Smooth muscle cell (in vitro differentiated cells): ENCODE measurements around the gene FANCE. TPM values are rescaled to one million over a fixed set of nuclear protein-coding genes. Genes with fewer than 3 reads are reported as not detected.

Experiments
- DNase-seq: peaks from one replicate; lab custom pipeline; 2025; ENCODE audit not compliant: unreplicated experiment; lab: John Stamatoyannopoulos, UW
- H2AFZ ChIP-seq: fragments of 200-600 bp; sonication (generic); 2 replicates; pipeline ENCODE4 v1.6.0; 2016; ENCODE audit warnings: antibody characterized with exemption, low read depth, mild to moderate bottlenecking
- H3F3A ChIP-seq: fragments of 200-600 bp; sonication (generic); 2 replicates; pipeline ENCODE4 v1.6.0; 2017; ENCODE audit warnings: antibody characterized with exemption, low read depth
- H3K27ac ChIP-seq: fragments of 200-600 bp; sonication (generic); 2 replicates; pipeline ENCODE4 v1.5.1; 2016; ENCODE audit warnings: low read depth, mild to moderate bottlenecking
- H3K27me3 ChIP-seq: fragments of 200-600 bp; sonication (generic); 2 replicates; pipeline ENCODE4 v1.6.1; 2016; ENCODE audit warnings: low read depth, mild to moderate bottlenecking
- H3K36me3 ChIP-seq: fragments of 200-600 bp; sonication (generic); 2 replicates; pipeline ENCODE4 v1.5.1; 2016; ENCODE audit warnings: low read depth
- H3K4me1 ChIP-seq: fragments of 200-600 bp; sonication (generic); 2 replicates; pipeline ENCODE4 v1.5.1; 2016; ENCODE audit warnings: low read depth
- H3K4me2 ChIP-seq: fragments of 200-600 bp; sonication (generic); 2 replicates; pipeline ENCODE4 v1.6.0; 2016; ENCODE audit warnings: mild to moderate bottlenecking
- H3K4me3 ChIP-seq: fragments of 200-600 bp; sonication (generic); 2 replicates; pipeline ENCODE4 v1.5.1; 2016; ENCODE audit warnings: mild to moderate bottlenecking
- H3K79me2 ChIP-seq: fragments of 200-600 bp; sonication (generic); 2 replicates; pipeline ENCODE4 v1.6.0; 2016; ENCODE audit warnings: low read depth, mild to moderate bottlenecking
- H3K9ac ChIP-seq: fragments of 200-600 bp; sonication (generic); 2 replicates; pipeline ENCODE4 v1.6.0; 2016; ENCODE audit warnings: low read depth
- H3K9me3 ChIP-seq: fragments of 200-600 bp; sonication (generic); replicated peaks from 2 replicates; pipeline ENCODE4 v1.5.1; 2016; ENCODE audit warnings: low read depth
- H4K20me1 ChIP-seq: fragments of 200-600 bp; sonication (generic); 2 replicates; pipeline ENCODE4 v1.6.0; 2016; ENCODE audit warnings: low read depth
- WGBS: methylation state at CpG from one replicate; pipeline ENCODE4 v1.1.7; 2016; ENCODE audit warnings: low lambda C conversion rate; 5-methylcytosine and 5-hydroxymethylcytosine counted together
- polyA plus RNA-seq: library from polyadenylated mRNA; unstranded; fragments of >200 nt; fragmentation: Nextera tagmentation; extraction: Ambion mirVana; gene quantifications from 2 replicates; pipeline ENCODE4 v1.2.1, GENCODE V29; 2016
- total RNA-seq: library from RNA; depleted of rRNA; stranded (reverse); fragments of >200 nt; gene quantifications from 2 replicates; pipeline ENCODE4 v1.2.3, GENCODE V29; 2014
- TF ChIP-seq, protein P1 (sequence below): fragments of 200-600 bp; sonication (generic); IDR thresholded peaks from 2 replicates; pipeline ENCODE4 v1.5.1; 2017; ENCODE audit warnings: borderline replicate concordance, mild to moderate bottlenecking, antibody characterized with exemption; ENCODE audit not compliant: insufficient read depth, poor library complexity, severe bottlenecking

FANCE gene
- total and polyA plus RNA-seq, 2 experiments from 2014 or later, result 3.6 to 5.6 TPM

DNA sequence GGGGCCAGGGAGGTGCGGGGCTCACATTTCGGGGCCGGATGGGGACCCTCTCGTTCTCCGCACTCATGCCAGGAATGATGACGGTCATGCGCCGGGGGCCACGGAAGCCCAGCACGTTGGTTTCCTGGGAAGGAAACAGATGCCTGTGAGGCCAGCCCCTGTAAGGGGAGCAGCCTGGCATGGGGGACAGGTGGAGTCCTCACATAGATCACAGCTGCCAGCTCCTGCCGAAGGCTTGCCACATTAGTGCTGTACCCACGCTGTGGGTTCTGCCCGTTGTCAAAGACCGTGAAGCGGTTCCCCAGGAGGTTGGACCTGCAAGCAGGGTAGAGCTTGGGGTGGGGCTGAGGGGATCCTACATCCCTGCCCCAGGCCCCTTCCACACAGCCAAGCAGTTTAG, 51.4 kb downstream of the FANCE start:
- 90% methylated on average over 15 of the region's 15 CpGs for WGBS
- Histone ChIP-seq H3K79me2 (peaks cover 6% of the 10 kb centered on the region), H4K20me1 (no peaks in the 10 kb centered on the region), H3K9me3 (no peaks in the 10 kb centered on the region), H3K4me1 (peaks cover 4% of the 10 kb centered on the region), H2AFZ (no peak overlapping the region), H3K27ac (no peak overlapping the region), H3K27me3 (no peaks in the 10 kb centered on the region), H3K4me2 (no peak overlapping the region), H3K36me3 (no peaks in the 10 kb centered on the region), H3F3A (peaks cover 7% of the 10 kb centered on the region), H3K9ac (no peak overlapping the region), H3K4me3 (no peak overlapping the region)
- DNase-seq, result no peak
- TF ChIP-seq, protein P1, sequence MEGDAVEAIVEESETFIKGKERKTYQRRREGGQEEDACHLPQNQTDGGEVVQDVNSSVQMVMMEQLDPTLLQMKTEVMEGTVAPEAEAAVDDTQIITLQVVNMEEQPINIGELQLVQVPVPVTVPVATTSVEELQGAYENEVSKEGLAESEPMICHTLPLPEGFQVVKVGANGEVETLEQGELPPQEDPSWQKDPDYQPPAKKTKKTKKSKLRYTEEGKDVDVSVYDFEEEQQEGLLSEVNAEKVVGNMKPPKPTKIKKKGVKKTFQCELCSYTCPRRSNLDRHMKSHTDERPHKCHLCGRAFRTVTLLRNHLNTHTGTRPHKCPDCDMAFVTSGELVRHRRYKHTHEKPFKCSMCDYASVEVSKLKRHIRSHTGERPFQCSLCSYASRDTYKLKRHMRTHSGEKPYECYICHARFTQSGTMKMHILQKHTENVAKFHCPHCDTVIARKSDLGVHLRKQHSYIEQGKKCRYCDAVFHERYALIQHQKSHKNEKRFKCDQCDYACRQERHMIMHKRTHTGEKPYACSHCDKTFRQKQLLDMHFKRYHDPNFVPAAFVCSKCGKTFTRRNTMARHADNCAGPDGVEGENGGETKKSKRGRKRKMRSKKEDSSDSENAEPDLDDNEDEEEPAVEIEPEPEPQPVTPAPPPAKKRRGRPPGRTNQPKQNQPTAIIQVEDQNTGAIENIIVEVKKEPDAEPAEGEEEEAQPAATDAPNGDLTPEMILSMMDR, result no peak

DNA sequence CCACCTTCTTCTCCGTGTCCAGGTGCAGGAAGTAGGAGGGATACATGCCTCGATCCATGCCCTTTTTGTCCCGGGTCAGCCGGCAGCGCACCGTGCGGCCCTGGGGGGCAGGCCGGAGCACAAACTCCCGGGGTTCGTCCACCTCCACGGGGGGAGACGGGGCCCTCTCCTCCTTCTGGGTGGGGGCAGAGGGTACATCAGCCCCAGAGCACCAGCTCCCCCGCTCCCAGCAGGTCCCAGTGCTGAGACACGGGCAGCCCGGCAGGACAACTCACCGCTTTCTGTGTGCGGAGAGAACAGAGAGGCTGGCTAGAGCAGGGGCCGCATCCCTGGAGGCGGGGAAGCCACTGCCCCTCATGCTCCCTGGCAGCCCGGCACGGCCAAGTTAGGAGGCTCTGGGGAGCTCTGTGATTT, 53.9 kb downstream of the FANCE start:
- TF ChIP-seq, protein P1, result no peak
- Histone ChIP-seq H3K4me2 (no peak overlapping the region), H4K20me1 (no peaks in the 10 kb centered on the region), H3K79me2 (no peaks in the 10 kb centered on the region), H3K27me3 (no peaks in the 10 kb centered on the region), H3K36me3 (no peaks in the 10 kb centered on the region), H3F3A (peaks cover 3% of the 10 kb centered on the region), H3K27ac (no peak overlapping the region), H3K4me3 (no peak overlapping the region), H3K9ac (no peak overlapping the region), H2AFZ (no peak overlapping the region), H3K4me1 (no peaks in the 10 kb centered on the region), H3K9me3 (no peaks in the 10 kb centered on the region)
- DNase-seq, result no peak
- 60% methylated on average over 21 of the region's 21 CpGs for WGBS

GRCh38 chr6:35506536-35506935, 54.4 kb downstream of the FANCE start:
- no peak for DNase-seq
- TF ChIP-seq, protein P1, result no peak
- no peaks in the 10 kb centered on the region for H3K4me1 ChIP-seq
- WGBS, result 95% methylated on average over 3 of the region's 3 CpGs
- no peaks in the 10 kb centered on the region for H3K36me3 ChIP-seq
- no peak overlapping the region for H2AFZ ChIP-seq
- H3K9me3 ChIP-seq, result no peaks in the 10 kb centered on the region
- H3K9ac ChIP-seq, result no peak overlapping the region
- H3K27me3 ChIP-seq, result no peaks in the 10 kb centered on the region
- H4K20me1 ChIP-seq, result no peaks in the 10 kb centered on the region
- H3K4me2 ChIP-seq, result no peak overlapping the region
- H3K4me3 ChIP-seq, result no peak overlapping the region
- no peak overlapping the region for H3K27ac ChIP-seq
- H3K79me2 ChIP-seq, result no peaks in the 10 kb centered on the region
- no peaks in the 10 kb centered on the region for H3F3A ChIP-seq

GRCh38 chr6:35507221-35507620, 55.1 kb downstream of the FANCE start:
- Histone ChIP-seq H3K27ac (no peak overlapping the region), H3K27me3 (no peaks in the 10 kb centered on the region), H3F3A (no peaks in the 10 kb centered on the region), H3K9me3 (no peaks in the 10 kb centered on the region), H3K36me3 (no peaks in the 10 kb centered on the region), H3K79me2 (no peaks in the 10 kb centered on the region), H3K4me1 (no peaks in the 10 kb centered on the region), H3K4me3 (no peak overlapping the region), H2AFZ (no peak overlapping the region), H3K4me2 (no peak overlapping the region), H4K20me1 (no peaks in the 10 kb centered on the region), H3K9ac (no peak overlapping the region)
- 98% methylated on average over 2 of the region's 2 CpGs for WGBS
- TF ChIP-seq, protein P1, result no peak
- DNase-seq, result no peak
